ENCODE results near the gene STAT3.

The STAT3 gene

GRCh38 chr17:42388381-42389134 is at the start of gene STAT3:
Gene STAT3 (minus strand): TSS chr17:42388442. CDS start chr17:42348516, 39,926 bp downstream.
- no peak for TF ChIP-seq ELF4 (IDR thresholded peaks at IDR 0.05)
- TF ChIP-seq FOXK2 (IDR thresholded peaks at IDR 0.05): no peak
- TF ChIP-seq SUZ12 (IDR thresholded peaks at IDR 0.05): no peak
- no peak for TF ChIP-seq BHLHE40 (IDR thresholded peaks at IDR 0.05; ENCODE audit: borderline replicate concordance)
- peak; percentile 49; the same call in 1 of the 2 replicates for TF ChIP-seq TARDBP (IDR thresholded peaks at IDR 0.05)
- TF ChIP-seq ZNF384 (IDR thresholded peaks at IDR 0.05): no peak
- TF ChIP-seq ARNT (IDR thresholded peaks at IDR 0.05): 0 out of 2 replicates have a peak, but pooled peaks have one; percentile 52
- TF ChIP-seq L3MBTL2 (conservative IDR thresholded peaks at IDR 0.05): peak; percentile 98
- no peak for TF ChIP-seq FOXA1 (IDR thresholded peaks at IDR 0.05)
- TF ChIP-seq NFRKB (IDR thresholded peaks at IDR 0.05): no peak
- no peak for TF ChIP-seq LEF1 (IDR thresholded peaks at IDR 0.05; ENCODE audit: borderline replicate concordance)
- TF ChIP-seq CTBP1 (IDR thresholded peaks at IDR 0.05; ENCODE audit: borderline replicate concordance): peak; percentile 56; the same call in 1 of the 2 replicates
- TF ChIP-seq FOXM1 (IDR thresholded peaks at IDR 0.05; ENCODE audit: borderline replicate concordance): no peak
- no peak for TF ChIP-seq HDGF (IDR thresholded peaks at IDR 0.05; ENCODE audit: borderline replicate concordance)
- TF ChIP-seq, protein P1, sequence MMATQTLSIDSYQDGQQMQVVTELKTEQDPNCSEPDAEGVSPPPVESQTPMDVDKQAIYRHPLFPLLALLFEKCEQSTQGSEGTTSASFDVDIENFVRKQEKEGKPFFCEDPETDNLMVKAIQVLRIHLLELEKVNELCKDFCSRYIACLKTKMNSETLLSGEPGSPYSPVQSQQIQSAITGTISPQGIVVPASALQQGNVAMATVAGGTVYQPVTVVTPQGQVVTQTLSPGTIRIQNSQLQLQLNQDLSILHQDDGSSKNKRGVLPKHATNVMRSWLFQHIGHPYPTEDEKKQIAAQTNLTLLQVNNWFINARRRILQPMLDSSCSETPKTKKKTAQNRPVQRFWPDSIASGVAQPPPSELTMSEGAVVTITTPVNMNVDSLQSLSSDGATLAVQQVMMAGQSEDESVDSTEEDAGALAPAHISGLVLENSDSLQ (IDR thresholded peaks at IDR 0.05): peak; percentile 99
- TF ChIP-seq SP1 (IDR thresholded peaks at IDR 0.05): peak; percentile 63; the same call in 1 of the 2 replicates
- peak; percentile 100 for DNase-seq (ENCODE audit: extremely low spot score)
- ChIA-PET POLR2A (interaction anchor here (0.6 to 2.1 kb wide), 23 partner anchors 8 to 422 kb away, joined by 3 to 14 read pairs (median 3); partner anchors contain the start of genes CAVIN1, CNP, KAT2A and NAGLU), CTCF (interaction anchor here (0.7 to 1.3 kb wide), 3 partner anchors 14 to 66 kb away, joined by 3 to 9 read pairs (median 3); no protein-coding TSS in a partner anchor)

GRCh38 chr17:42436391-42436790 is 48.1 kb upstream of the STAT3 start:
- ChIA-PET POLR2A (interaction anchor here (1.9 kb wide), 1 partner anchor 14 kb away, joined by 6 read pairs; the partner anchor contains the start of gene CAVIN1), CTCF (interaction anchor here (1.0 to 1.6 kb wide), 3 partner anchors 8 to 16 kb away, joined by 3 to 13 read pairs (median 7); partner anchors contain the start of gene CAVIN1)
- TF ChIP-seq SUZ12 (IDR thresholded peaks at IDR 0.05): no peak
- no peak for DNase-seq (ENCODE audit: extremely low spot score)

DNA sequence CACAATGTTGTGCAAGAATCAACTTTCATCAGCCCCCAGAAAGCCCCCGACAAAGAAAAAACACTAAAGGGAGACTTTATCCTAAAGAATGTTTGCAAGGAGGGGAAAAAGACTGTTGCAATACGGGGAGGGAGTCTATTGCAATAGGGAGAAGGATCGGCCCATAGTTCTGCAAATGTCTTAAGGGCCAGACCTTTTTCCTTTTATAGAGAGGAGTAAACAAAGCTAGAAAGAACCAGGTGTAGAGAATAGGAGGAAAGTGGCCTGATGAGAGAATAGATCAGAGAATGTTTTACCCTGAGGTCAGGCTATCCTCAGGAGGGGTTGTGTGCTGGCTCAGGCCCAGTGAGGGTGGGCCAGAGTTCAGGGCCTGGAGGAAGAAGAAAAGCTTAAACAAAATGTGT is 43.5 kb upstream of the STAT3 start:
- POLR2A ChIA-PET: no interaction called here
- no peak for DNase-seq (ENCODE audit: extremely low spot score)
- TF ChIP-seq ZNF384 (IDR thresholded peaks at IDR 0.05) (no peak), SUZ12 (IDR thresholded peaks at IDR 0.05) (no peak), TARDBP (IDR thresholded peaks at IDR 0.05) (no peak)
- CTCF ChIA-PET: interaction anchor here (0.6 kb wide), 1 partner anchor 962 kb away, joined by 5 read pairs; no protein-coding TSS in a partner anchor

GRCh38 chr17:42429726-42430447 is 41.6 kb upstream of the STAT3 start:
- ChIA-PET POLR2A (no interaction called here), CTCF (interaction anchor here (1.1 to 1.5 kb wide), 3 partner anchors 9 to 90 kb away, joined by 4 to 5 read pairs (median 4); no protein-coding TSS in a partner anchor)
- TF ChIP-seq FOXA1 (IDR thresholded peaks at IDR 0.05) (no peak), L3MBTL2 (conservative IDR thresholded peaks at IDR 0.05) (no peak), BHLHE40 (IDR thresholded peaks at IDR 0.05; ENCODE audit: borderline replicate concordance) (no peak), LEF1 (IDR thresholded peaks at IDR 0.05; ENCODE audit: borderline replicate concordance) (no peak), ARNT (IDR thresholded peaks at IDR 0.05) (no peak), ELF4 (IDR thresholded peaks at IDR 0.05) (no peak), HDGF (IDR thresholded peaks at IDR 0.05; ENCODE audit: borderline replicate concordance) (no peak), CTBP1 (IDR thresholded peaks at IDR 0.05; ENCODE audit: borderline replicate concordance) (no peak), ZNF384 (IDR thresholded peaks at IDR 0.05) (no peak), FOXM1 (IDR thresholded peaks at IDR 0.05; ENCODE audit: borderline replicate concordance) (no peak), NFRKB (IDR thresholded peaks at IDR 0.05) (no peak), FOXK2 (IDR thresholded peaks at IDR 0.05) (no peak), SUZ12 (IDR thresholded peaks at IDR 0.05) (no peak), SP1 (IDR thresholded peaks at IDR 0.05) (no peak), TARDBP (IDR thresholded peaks at IDR 0.05) (no peak)
- TF ChIP-seq, protein P1 (IDR thresholded peaks at IDR 0.05): no peak
- DNase-seq (ENCODE audit: extremely low spot score): no peak

GRCh38 chr17:42428141-42428944 is 40.1 kb upstream of the STAT3 start:
- CTCF ChIA-PET: interaction anchor here (0.6 to 1.5 kb wide), 8 partner anchors 9 to 99 kb away, joined by 3 to 13 read pairs (median 4); no protein-coding TSS in a partner anchor
- TF ChIP-seq LEF1 (IDR thresholded peaks at IDR 0.05; ENCODE audit: borderline replicate concordance) (no peak), BHLHE40 (IDR thresholded peaks at IDR 0.05; ENCODE audit: borderline replicate concordance) (no peak), L3MBTL2 (conservative IDR thresholded peaks at IDR 0.05) (no peak), FOXA1 (IDR thresholded peaks at IDR 0.05) (no peak), SUZ12 (IDR thresholded peaks at IDR 0.05) (no peak), ZNF384 (IDR thresholded peaks at IDR 0.05) (no peak), HDGF (IDR thresholded peaks at IDR 0.05; ENCODE audit: borderline replicate concordance) (no peak), ELF4 (IDR thresholded peaks at IDR 0.05) (no peak), NFRKB (IDR thresholded peaks at IDR 0.05) (no peak), TARDBP (IDR thresholded peaks at IDR 0.05) (no peak), FOXK2 (IDR thresholded peaks at IDR 0.05) (no peak)
- TF ChIP-seq, protein P1 (IDR thresholded peaks at IDR 0.05): no peak
- DNase-seq (ENCODE audit: extremely low spot score): peak; percentile 66
- POLR2A ChIA-PET: interaction anchor here (1.4 kb wide), 1 partner anchor 28 kb away, joined by 4 read pairs; no protein-coding TSS in a partner anchor

All from HEK293T (cell line).